Panc1 (cell line): ENCODE results near the gene CMTM6.
A peak's percentile ranks its signal among the peaks of the same experiment; 100 is the strongest.

Experiments used
- POLR2AphosphoS5 ChIP-seq: IDR thresholded peaks from 2 replicates; pipeline ENCODE4 v1.6.1; 2012; ENCODE audit warnings: mild to moderate bottlenecking, low read depth, low read length, moderate library complexity
- SIN3A ChIP-seq: IDR thresholded peaks from 2 replicates; pipeline ENCODE4 v1.6.1; 2012; ENCODE audit warnings: low read depth, mild to moderate bottlenecking, low read length, moderate library complexity, borderline replicate concordance; ENCODE audit not compliant: insufficient read depth
- TCF7L2 ChIP-seq: IDR thresholded peaks from 2 replicates; pipeline ENCODE4 v1.6.1; 2011; ENCODE audit warnings: mild to moderate bottlenecking, low read depth, low read length, inconsistent platforms
- TF ChIP-seq, protein P1 (sequence below): fragments of 450-650 bp; IDR thresholded peaks from 2 replicates; pipeline ENCODE4 v1.5.1; 2017; ENCODE audit warnings: mild to moderate bottlenecking
- TF ChIP-seq, protein P2 (sequence below), 2 experiments: IDR thresholded peaks; 2 replicates each; pipeline ENCODE4 v1.6.1; 2011 to 2012; ENCODE audit warnings: low read depth in 2 of 2, control low read depth in 1 of 2, low read length in 1 of 2, mild to moderate bottlenecking in 1 of 2, moderate library complexity in 1 of 2; ENCODE audit not compliant: insufficient read depth in 1 of 2

DNA sequence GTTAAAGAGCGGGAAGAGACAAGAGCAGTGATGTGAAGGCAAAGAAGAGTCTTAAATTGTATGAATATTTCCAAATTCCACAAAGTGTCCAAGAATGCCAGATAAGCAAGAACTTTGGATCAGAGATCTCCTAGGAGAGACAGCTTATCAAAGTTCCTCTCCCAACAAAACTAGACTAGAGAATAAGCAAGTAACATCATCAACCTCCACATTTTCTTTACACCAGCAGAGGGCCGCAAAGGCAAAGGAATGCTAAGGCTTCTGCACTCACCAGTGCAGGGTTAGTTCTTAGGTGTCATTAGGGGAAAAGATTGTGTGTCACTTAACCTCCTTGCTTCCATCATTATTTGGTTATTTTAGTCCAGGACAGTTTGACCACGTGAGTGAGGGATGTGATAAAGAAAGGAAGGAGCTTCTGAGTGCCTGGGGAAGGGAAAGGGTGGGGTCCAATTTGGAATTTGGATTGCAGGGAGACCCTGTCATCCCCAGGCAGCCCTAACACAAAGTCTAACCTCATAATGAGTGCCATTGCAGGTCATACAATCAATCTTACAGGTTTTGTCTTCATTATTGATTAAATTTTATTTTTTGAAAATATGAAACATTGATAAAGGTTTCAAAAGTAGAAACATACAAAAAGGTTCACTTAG is 7.5 kb upstream of the CMTM6 start:
- TF ChIP-seq POLR2AphosphoS5, result no peak
- TF ChIP-seq, protein P1, sequence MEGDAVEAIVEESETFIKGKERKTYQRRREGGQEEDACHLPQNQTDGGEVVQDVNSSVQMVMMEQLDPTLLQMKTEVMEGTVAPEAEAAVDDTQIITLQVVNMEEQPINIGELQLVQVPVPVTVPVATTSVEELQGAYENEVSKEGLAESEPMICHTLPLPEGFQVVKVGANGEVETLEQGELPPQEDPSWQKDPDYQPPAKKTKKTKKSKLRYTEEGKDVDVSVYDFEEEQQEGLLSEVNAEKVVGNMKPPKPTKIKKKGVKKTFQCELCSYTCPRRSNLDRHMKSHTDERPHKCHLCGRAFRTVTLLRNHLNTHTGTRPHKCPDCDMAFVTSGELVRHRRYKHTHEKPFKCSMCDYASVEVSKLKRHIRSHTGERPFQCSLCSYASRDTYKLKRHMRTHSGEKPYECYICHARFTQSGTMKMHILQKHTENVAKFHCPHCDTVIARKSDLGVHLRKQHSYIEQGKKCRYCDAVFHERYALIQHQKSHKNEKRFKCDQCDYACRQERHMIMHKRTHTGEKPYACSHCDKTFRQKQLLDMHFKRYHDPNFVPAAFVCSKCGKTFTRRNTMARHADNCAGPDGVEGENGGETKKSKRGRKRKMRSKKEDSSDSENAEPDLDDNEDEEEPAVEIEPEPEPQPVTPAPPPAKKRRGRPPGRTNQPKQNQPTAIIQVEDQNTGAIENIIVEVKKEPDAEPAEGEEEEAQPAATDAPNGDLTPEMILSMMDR, result peak; percentile 72
- TF ChIP-seq, protein P2, sequence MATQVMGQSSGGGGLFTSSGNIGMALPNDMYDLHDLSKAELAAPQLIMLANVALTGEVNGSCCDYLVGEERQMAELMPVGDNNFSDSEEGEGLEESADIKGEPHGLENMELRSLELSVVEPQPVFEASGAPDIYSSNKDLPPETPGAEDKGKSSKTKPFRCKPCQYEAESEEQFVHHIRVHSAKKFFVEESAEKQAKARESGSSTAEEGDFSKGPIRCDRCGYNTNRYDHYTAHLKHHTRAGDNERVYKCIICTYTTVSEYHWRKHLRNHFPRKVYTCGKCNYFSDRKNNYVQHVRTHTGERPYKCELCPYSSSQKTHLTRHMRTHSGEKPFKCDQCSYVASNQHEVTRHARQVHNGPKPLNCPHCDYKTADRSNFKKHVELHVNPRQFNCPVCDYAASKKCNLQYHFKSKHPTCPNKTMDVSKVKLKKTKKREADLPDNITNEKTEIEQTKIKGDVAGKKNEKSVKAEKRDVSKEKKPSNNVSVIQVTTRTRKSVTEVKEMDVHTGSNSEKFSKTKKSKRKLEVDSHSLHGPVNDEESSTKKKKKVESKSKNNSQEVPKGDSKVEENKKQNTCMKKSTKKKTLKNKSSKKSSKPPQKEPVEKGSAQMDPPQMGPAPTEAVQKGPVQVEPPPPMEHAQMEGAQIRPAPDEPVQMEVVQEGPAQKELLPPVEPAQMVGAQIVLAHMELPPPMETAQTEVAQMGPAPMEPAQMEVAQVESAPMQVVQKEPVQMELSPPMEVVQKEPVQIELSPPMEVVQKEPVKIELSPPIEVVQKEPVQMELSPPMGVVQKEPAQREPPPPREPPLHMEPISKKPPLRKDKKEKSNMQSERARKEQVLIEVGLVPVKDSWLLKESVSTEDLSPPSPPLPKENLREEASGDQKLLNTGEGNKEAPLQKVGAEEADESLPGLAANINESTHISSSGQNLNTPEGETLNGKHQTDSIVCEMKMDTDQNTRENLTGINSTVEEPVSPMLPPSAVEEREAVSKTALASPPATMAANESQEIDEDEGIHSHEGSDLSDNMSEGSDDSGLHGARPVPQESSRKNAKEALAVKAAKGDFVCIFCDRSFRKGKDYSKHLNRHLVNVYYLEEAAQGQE (IDR thresholded peaks at IDR 0.05; ENCODE audit: insufficient read depth in 1 of 2, low read depth in 2 of 2, low read length in 1 of 2), result no peak
- TF ChIP-seq SIN3A, result no peak
- TF ChIP-seq TCF7L2, result no peak
